ENCODE measurements around the gene AP5Z1.

AP5Z1 gene

GRCh38 chr7:4781366-4782069 lies 6.1 kb downstream of the AP5Z1 start:
- DNase-seq (ENCODE audit: low read depth), result no peak
- no peak overlapping the region for H3K4me3 ChIP-seq (ENCODE audit: low read depth, low read length)
- TF ChIP-seq, protein P1, sequence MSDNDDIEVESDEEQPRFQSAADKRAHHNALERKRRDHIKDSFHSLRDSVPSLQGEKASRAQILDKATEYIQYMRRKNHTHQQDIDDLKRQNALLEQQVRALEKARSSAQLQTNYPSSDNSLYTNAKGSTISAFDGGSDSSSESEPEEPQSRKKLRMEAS (IDR thresholded peaks at IDR 0.05; ENCODE audit: low read depth, low read length), result no peak

DNA sequence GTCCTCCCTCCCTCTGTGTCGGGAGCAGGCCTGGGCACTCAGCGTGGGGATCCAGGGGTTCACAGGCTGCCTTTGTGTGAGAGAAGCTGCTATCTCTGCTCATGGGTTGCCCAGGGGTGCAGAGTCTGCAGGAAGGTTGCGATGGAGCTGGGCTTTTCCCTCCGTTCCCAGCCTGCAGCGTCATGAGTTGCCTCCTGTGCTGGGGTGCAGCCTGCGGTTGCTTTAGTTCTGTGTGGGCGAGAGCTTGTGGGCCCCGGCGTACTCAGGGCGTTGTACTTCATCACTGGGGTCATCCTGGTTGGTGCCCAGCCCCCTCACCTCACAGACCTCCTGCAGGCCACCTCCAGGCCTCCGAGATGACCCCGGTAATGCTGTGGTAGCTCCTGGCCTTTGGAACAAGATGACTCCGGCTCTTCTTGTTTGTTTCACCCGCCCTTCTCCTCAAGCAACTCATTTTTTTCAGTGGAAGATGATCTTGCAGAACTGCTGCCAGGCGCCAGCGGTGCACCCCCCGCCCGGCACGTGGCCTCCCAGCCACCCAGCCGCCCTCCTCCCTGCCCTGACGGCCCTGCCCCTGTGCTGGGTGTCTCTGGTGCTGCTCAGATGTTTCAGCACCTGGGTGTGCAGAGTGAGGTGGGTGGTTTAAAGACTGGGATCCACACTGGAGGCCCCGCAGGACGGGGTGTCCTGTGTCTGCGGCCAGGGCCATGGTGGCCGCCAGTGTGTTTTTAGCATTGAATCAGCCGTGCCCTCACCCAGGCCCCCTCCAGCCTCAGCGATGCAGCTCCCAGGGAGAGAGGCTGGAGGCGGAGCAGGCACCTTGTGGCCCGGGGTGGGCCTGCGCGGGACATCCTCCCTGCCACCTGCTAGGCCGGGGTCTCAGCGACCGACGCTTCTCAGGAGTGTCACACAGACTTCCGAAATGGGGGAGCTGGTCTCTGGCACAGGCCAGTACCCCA lies 7.2 kb downstream of the AP5Z1 start:
- DNase-seq (ENCODE audit: low read depth), result no peak
- H3K4me3 ChIP-seq (ENCODE audit: low read depth, low read length), result no peak overlapping the region
- TF ChIP-seq, protein P1 (IDR thresholded peaks at IDR 0.05; ENCODE audit: low read depth, low read length), result no peak
- no peak for TF ChIP-seq CTCF (IDR thresholded peaks at IDR 0.05; ENCODE audit: low read depth, low read length)
- TF ChIP-seq MYC (IDR thresholded peaks at IDR 0.05; ENCODE audit: low read depth, low read length), result no peak
- no peak for TF ChIP-seq POLR2A (IDR thresholded peaks at IDR 0.05; ENCODE audit: extremely low read depth, insufficient read length)

DNA sequence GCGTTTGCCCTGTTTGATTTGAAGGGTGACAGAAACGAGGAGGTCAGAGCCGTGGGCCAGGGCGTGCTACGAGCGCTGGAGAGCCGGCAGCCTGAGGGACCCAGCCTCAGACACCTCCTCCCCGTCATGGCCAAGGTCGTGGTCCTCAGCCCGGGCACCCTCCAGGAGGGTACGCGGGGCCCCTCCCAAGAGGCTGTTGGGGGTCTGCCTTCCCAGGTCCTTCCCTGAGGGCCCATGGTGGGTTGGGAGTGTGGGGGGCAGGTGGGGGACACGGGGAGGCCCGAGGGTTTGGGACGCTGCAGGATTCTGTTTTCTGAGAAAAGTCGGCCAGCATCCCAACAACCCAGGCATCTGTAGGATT lies 7.8 kb downstream of the AP5Z1 start:
- no peak overlapping the region for H3K4me3 ChIP-seq (ENCODE audit: low read depth, low read length)
- DNase-seq (ENCODE audit: low read depth), result no peak
- TF ChIP-seq POLR2A (IDR thresholded peaks at IDR 0.05; ENCODE audit: extremely low read depth, insufficient read length), result no peak
- TF ChIP-seq, protein P1 (IDR thresholded peaks at IDR 0.05; ENCODE audit: low read depth, low read length), result no peak
- TF ChIP-seq MYC (IDR thresholded peaks at IDR 0.05; ENCODE audit: low read depth, low read length), result no peak
- TF ChIP-seq CTCF (IDR thresholded peaks at IDR 0.05; ENCODE audit: low read depth, low read length), result no peak

DNA sequence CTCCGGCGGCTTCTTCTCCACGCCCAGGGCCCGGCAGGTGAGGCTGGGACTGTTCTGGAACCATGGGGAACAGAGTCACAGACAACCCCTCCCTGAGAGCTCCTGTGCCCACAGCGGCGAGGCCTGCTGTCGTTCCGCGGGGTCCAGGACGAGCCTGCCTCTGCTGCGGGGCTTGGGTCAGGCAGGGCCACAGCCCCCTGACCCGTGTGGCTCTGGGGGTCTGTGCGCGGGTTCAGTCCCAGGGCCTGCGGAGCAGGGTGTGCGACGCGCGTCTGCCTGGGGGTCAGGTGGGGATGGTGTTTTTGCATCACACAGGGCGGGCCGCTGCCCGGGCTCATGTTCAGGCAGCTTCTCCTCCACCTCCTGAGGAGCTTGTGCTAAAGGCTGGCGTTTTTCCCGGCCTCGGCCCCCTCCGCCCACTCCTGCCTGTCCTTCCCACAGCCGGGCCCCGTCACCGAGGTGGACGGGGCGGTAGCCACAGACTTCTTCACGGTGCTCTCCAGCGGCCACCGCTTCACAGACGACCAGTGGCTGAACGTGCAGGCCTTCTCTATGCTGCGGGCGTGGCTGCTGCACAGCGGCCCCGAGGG lies 8.4 kb downstream of the AP5Z1 start:
- no peak overlapping the region for H3K4me3 ChIP-seq (ENCODE audit: low read depth, low read length)
- DNase-seq (ENCODE audit: low read depth), result no peak
- TF ChIP-seq POLR2A (IDR thresholded peaks at IDR 0.05; ENCODE audit: extremely low read depth, insufficient read length), result no peak
- TF ChIP-seq, protein P1 (IDR thresholded peaks at IDR 0.05; ENCODE audit: low read depth, low read length), result no peak
- TF ChIP-seq MYC (IDR thresholded peaks at IDR 0.05; ENCODE audit: low read depth, low read length), result no peak
- no peak for TF ChIP-seq CTCF (IDR thresholded peaks at IDR 0.05; ENCODE audit: low read depth, low read length)

DNA sequence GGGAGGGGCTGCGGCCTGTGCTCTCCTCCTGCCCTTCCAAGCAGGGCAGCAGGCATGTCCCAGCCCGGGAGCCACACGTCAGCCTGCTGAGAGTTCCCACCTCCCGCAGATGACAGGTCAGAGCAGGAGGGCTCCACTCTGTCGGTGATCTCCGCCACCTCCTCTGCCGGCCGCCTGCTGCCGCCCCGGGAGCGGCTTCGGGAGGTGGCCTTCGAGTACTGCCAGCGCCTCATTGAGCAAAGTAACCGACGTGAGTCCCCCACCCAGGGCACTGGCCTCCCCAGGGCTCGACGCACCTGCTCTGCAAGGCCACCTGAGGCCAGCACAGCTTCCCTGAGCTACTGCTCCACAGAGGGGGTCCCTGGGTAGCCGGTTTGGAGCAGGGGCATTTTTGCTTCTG lies 9.4 kb downstream of the AP5Z1 start:
- no peak for DNase-seq (ENCODE audit: low read depth)
- no peak overlapping the region for H3K4me3 ChIP-seq (ENCODE audit: low read depth, low read length)

GRCh38 chr7:4785371-4785770 lies 9.9 kb downstream of the AP5Z1 start:
- H3K4me3 ChIP-seq (ENCODE audit: low read depth, low read length), result no peak overlapping the region
- no peak for DNase-seq (ENCODE audit: low read depth)
- no peak for TF ChIP-seq MYC (IDR thresholded peaks at IDR 0.05; ENCODE audit: low read depth, low read length)
- no peak for TF ChIP-seq CTCF (IDR thresholded peaks at IDR 0.05; ENCODE audit: low read depth, low read length)
- TF ChIP-seq, protein P1 (IDR thresholded peaks at IDR 0.05; ENCODE audit: low read depth, low read length), result no peak
- TF ChIP-seq POLR2A (IDR thresholded peaks at IDR 0.05; ENCODE audit: extremely low read depth, insufficient read length), result no peak

More for the DNA sequence above, 9.4 kb downstream of the AP5Z1 start:
- TF ChIP-seq, protein P1 (IDR thresholded peaks at IDR 0.05; ENCODE audit: low read depth, low read length), result no peak

All from NB4 (cell line).